ENCODE measurements around the gene LENG9. TPM values are rescaled to one million over a fixed set of nuclear protein-coding genes. Genes with fewer than 3 reads are reported as not detected.

The LENG9 gene
- total RNA-seq, 1 donor from 2014 or later = 0.75 TPM

DNA sequence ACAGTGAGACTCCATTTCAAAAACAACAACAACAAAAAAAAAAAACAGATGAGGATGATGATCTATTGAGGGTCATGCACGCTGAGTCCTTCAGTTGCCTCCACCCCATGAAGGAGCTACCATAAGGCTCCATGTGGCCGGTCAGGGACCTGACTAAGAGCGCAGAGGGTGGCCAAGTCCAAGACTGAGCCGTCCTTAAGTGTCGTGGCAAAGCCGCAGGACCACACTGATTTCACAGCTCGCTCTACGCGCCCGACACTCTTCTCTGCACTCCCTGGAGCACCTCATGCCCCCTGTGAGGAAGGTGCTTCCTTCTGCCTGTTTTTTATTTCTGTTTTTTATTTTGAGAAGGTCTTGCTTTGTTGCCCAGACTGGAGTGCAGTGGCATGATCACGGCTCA is 36.0 kb downstream of the LENG9 start:
- Histone ChIP-seq H3K4me3 (ENCODE audit: low read depth, low read length) (no peak overlapping the region), H3K27me3 (ENCODE audit: control insufficient read depth, insufficient read depth, low read length) (peaks cover 28% of the 10 kb centered on the region), H3K36me3 (ENCODE audit: control insufficient read depth, insufficient read depth, low read length) (no peaks in the 10 kb centered on the region)
- TF ChIP-seq, protein P1, sequence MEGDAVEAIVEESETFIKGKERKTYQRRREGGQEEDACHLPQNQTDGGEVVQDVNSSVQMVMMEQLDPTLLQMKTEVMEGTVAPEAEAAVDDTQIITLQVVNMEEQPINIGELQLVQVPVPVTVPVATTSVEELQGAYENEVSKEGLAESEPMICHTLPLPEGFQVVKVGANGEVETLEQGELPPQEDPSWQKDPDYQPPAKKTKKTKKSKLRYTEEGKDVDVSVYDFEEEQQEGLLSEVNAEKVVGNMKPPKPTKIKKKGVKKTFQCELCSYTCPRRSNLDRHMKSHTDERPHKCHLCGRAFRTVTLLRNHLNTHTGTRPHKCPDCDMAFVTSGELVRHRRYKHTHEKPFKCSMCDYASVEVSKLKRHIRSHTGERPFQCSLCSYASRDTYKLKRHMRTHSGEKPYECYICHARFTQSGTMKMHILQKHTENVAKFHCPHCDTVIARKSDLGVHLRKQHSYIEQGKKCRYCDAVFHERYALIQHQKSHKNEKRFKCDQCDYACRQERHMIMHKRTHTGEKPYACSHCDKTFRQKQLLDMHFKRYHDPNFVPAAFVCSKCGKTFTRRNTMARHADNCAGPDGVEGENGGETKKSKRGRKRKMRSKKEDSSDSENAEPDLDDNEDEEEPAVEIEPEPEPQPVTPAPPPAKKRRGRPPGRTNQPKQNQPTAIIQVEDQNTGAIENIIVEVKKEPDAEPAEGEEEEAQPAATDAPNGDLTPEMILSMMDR (IDR thresholded peaks at IDR 0.05; ENCODE audit: insufficient read depth, low read length, poor library complexity, severe bottlenecking) = no peak
- DNase-seq (ENCODE audit: low read depth) = no peak

GRCh38 chr19:54426291-54426931 is 37.2 kb downstream of the LENG9 start:
- Histone ChIP-seq H3K36me3 (ENCODE audit: control insufficient read depth, insufficient read depth, low read length) (no peaks in the 10 kb centered on the region), H3K4me3 (ENCODE audit: low read depth, low read length) (no peak overlapping the region), H3K27me3 (ENCODE audit: control insufficient read depth, insufficient read depth, low read length) (peaks cover 35% of the 10 kb centered on the region)
- TF ChIP-seq, protein P1 (IDR thresholded peaks at IDR 0.05; ENCODE audit: insufficient read depth, low read length, poor library complexity, severe bottlenecking) = no peak
- no peak for DNase-seq (ENCODE audit: low read depth)

DNA sequence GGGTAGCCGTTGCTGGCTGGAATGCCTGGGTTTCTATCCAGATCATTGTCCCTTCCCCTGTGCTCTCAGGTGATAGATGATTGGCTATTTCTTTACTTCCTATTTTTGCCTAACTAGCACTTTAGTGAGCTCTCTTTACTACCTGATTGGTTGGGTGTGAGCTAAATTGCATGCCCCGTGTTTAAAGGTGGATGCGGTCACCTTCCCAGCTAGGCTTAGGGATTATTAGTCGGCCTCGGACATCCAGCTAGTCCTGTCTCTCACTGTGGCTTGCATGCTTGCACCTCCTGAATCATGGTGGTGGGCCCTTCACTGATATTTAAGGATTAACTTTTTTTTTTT is 38.2 kb downstream of the LENG9 start:
- H3K36me3 ChIP-seq (ENCODE audit: control insufficient read depth, insufficient read depth, low read length) = no peaks in the 10 kb centered on the region
- DNase-seq (ENCODE audit: low read depth) = no peak
- H3K27me3 ChIP-seq (ENCODE audit: control insufficient read depth, insufficient read depth, low read length) = peaks cover 38% of the 10 kb centered on the region
- no peak overlapping the region for H3K4me3 ChIP-seq (ENCODE audit: low read depth, low read length)
- TF ChIP-seq, protein P1 (IDR thresholded peaks at IDR 0.05; ENCODE audit: insufficient read depth, low read length, poor library complexity, severe bottlenecking) = no peak

DNA sequence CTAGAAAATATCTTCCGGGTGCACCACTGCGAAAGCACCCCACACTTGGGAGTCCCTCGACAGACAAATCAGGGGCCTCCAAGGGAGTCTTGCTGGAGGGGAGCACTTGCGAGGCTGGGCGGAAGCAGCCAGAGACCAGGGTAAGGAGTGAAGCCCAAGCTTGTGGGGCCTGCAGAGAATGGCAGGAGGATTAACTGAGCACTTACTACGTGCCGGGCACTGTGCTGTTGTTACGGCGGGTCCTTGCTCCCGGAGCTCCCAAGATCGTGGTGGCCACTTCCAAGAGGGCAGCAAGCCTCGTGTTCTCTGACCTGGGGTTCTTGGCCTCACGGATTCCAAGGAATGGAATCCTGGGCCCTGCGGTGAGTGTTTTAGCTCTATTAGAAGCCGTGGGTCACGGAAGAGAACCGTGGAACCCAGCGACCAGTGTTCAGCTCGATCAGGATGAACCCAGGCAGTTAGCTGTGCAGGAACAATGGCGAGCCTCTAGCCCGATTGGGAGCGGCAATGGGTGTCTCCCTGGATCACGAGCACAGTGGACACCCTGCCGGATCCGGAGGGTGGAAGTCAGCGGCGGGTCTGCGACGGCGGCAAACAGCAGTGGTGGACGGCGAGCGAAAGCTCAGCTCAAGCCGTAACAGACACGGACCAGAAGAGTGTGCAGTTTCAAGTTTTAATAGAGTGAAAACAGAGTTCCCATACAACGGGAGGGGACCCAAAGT is 38.8 kb downstream of the LENG9 start:
- TF ChIP-seq, protein P1 (IDR thresholded peaks at IDR 0.05; ENCODE audit: insufficient read depth, low read length, poor library complexity, severe bottlenecking) = no peak
- H3K27me3 ChIP-seq (ENCODE audit: control insufficient read depth, insufficient read depth, low read length) = peaks cover 38% of the 10 kb centered on the region
- H3K4me3 ChIP-seq (ENCODE audit: low read depth, low read length) = no peak overlapping the region
- no peaks in the 10 kb centered on the region for H3K36me3 ChIP-seq (ENCODE audit: control insufficient read depth, insufficient read depth, low read length)
- no peak for DNase-seq (ENCODE audit: low read depth)

- Histone ChIP-seq H3K4me3 (ENCODE audit: low read depth, low read length) (no peak overlapping the region), H3K27me3 (ENCODE audit: control insufficient read depth, insufficient read depth, low read length) (peaks cover 35% of the 10 kb centered on the region), H3K36me3 (ENCODE audit: control insufficient read depth, insufficient read depth, low read length) (no peaks in the 10 kb centered on the region)
- no peak for DNase-seq (ENCODE audit: low read depth)
- TF ChIP-seq, protein P1 (IDR thresholded peaks at IDR 0.05; ENCODE audit: insufficient read depth, low read length, poor library complexity, severe bottlenecking) = no peak
Observed at GRCh38 chr19:54424201-54424600, 39.4 kb downstream of the LENG9 start.
